Spleen (tissue), 7 donors: ENCODE data around the gene SHISA5.

Experiments used
- POLR2A ChIP-seq, 3 donors: fragments of 450-650 bp; IDR thresholded peaks; one replicate each; pipeline ENCODE4 v1.5.1; 2017; ENCODE audit warnings: antibody characterized with exemption in 3 of 3, mild to moderate bottlenecking in 1 of 3
- TF ChIP-seq, protein P1 (sequence below), 11 experiments: fragments of 200-600 bp in 7 of 11; fragments of 450-650 bp in 4 of 11; sonication (generic) in 4 of 11; IDR thresholded peaks in 8 of 11; conservative IDR thresholded peaks in 3 of 11; 1 replicate in 7 of 11; 2 replicates in 4 of 11; pipeline versions ENCODE4 v1.4.0 to v1.8.0; 2016 to 2021; ENCODE audit warnings: antibody characterized with exemption in 11 of 11, inconsistent platforms in 4 of 11, mild to moderate bottlenecking in 1 of 11
- donor health status: DM: no; HTN: no; CAD: no; lungs with moderate emphysema.
- donor health status: DM: no; HTN: no; CAD: no.
- donor health status: DM: no; HTN: no; CAD: no.

DNA sequence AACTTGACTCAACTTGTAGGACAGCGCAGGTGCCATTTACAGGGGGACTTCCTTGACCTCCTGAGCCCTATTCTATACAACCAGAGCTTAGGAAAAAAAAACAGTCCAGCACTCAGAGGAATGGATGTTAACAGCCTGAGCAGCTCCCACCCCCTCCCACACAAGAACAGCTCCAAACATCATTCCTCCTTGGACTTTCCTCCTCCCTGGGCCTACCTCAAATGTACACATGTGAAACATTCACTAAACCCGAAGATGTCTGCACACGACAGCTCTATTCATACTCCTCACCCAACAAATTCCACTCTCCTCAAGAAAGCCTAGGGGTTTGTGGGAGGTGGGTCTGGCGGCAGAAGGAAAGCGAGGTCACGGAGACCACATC is 57.9 kb downstream of the SHISA5 start:
- TF ChIP-seq, protein P1, sequence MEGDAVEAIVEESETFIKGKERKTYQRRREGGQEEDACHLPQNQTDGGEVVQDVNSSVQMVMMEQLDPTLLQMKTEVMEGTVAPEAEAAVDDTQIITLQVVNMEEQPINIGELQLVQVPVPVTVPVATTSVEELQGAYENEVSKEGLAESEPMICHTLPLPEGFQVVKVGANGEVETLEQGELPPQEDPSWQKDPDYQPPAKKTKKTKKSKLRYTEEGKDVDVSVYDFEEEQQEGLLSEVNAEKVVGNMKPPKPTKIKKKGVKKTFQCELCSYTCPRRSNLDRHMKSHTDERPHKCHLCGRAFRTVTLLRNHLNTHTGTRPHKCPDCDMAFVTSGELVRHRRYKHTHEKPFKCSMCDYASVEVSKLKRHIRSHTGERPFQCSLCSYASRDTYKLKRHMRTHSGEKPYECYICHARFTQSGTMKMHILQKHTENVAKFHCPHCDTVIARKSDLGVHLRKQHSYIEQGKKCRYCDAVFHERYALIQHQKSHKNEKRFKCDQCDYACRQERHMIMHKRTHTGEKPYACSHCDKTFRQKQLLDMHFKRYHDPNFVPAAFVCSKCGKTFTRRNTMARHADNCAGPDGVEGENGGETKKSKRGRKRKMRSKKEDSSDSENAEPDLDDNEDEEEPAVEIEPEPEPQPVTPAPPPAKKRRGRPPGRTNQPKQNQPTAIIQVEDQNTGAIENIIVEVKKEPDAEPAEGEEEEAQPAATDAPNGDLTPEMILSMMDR (IDR thresholded peaks at IDR 0.05 in 8 of 11, conservative IDR thresholded peaks at IDR 0.05 in 3 of 11): no peak
- no peak for TF ChIP-seq POLR2A (IDR thresholded peaks at IDR 0.05)
